SU-DHL-6 (cell line): ENCODE data around the gene ANXA3.

ENCODE experiments used
- CTCF ChIP-seq: fragments of 200-600 bp; sonication (generic); IDR thresholded peaks from one replicate; pipeline ENCODE4 v1.5.1; 2017; ENCODE audit warnings: antibody characterized with exemption, mild to moderate bottlenecking, low read length, moderate library complexity; ENCODE audit not compliant: insufficient read depth, poor library complexity, severe bottlenecking
- EZH2phosphoT487 ChIP-seq: fragments of 200-600 bp; sonication (generic), shearing (Covaris generic); conservative IDR thresholded peaks from 2 replicates; pipeline ENCODE4 v1.6.1; 2018; ENCODE audit warnings: mild to moderate bottlenecking, antibody characterized with exemption, low read length, moderate library complexity, mixed read lengths

GRCh38 chr4:78608684-78609083, 57.1 kb downstream of the ANXA3 start:
- TF ChIP-seq CTCF (no peak), EZH2phosphoT487 (no peak)
